ENCODE data around the gene SRGAP1. TPM values are rescaled to one million over a fixed set of nuclear protein-coding genes. Genes with fewer than 3 reads are reported as not detected.

The SRGAP1 gene
- polyA plus RNA-seq, 1 donor from 2014 or later, result 4.8 TPM

DNA sequence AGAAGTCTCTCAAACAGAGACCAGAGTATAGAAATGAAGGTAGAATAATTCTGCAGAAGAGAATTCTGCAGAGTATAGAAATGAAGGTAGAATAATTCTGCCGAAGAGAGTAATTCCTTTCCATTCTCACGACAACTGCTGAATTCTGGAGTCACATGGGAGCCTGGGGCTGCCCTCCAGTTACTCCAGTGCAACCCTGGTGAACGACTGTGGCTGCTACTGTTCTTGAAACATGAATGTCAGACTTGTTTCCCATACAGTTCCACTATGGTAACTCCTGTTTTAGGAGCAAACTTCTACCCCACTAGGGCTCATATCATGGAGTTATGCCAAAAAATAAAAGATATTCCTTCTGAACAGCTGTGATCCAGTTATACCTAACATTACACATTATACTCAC, 213.2 kb downstream of the SRGAP1 start:
- Histone ChIP-seq H3K9me3 (ENCODE audit: low read length) (no peaks in the 10 kb centered on the region), H3K36me3 (ENCODE audit: insufficient read depth, low read length) (peaks cover 8% of the 10 kb centered on the region), H3K27me3 (ENCODE audit: insufficient read depth, low read depth, low read length) (no peaks in the 10 kb centered on the region), H2AFZ (ENCODE audit: low read depth, low read length) (no peak overlapping the region), H3K27ac (ENCODE audit: low read length) (peak overlapping the region; percentile 68), H3K4me2 (ENCODE audit: low read length) (no peak overlapping the region), H3F3A (ENCODE audit: insufficient read depth, low read length, poor library complexity, severe bottlenecking) (no peaks in the 10 kb centered on the region), H3K9me2 (ENCODE audit: insufficient read depth, low read length) (no peaks in the 10 kb centered on the region), H4K20me1 (ENCODE audit: insufficient read depth) (no peaks in the 10 kb centered on the region), H3K9ac (ENCODE audit: low read length) (no peak overlapping the region), H3K79me2 (replicated peaks; ENCODE audit: insufficient read depth, low read length) (no peaks in the 10 kb centered on the region), H3K4me3 (ENCODE audit: low read length) (peak overlapping the region; percentile 12)
- TF ChIP-seq RAD21 (conservative IDR thresholded peaks at IDR 0.05) (no peak), EZH2 (IDR thresholded peaks at IDR 0.05; ENCODE audit: borderline replicate concordance, insufficient read depth, low read length, poor library complexity, severe bottlenecking) (no peak), SMC3 (conservative IDR thresholded peaks at IDR 0.05; ENCODE audit: poor library complexity) (no peak), EP300 (conservative IDR thresholded peaks at IDR 0.05; ENCODE audit: poor library complexity, severe bottlenecking) (no peak), TAF1 (IDR thresholded peaks at IDR 0.05; ENCODE audit: low read depth) (no peak), POLR2AphosphoS5 (IDR thresholded peaks at IDR 0.05) (no peak), MXI1 (conservative IDR thresholded peaks at IDR 0.05; ENCODE audit: poor library complexity, severe bottlenecking) (no peak)
- TF ChIP-seq, protein P1, sequence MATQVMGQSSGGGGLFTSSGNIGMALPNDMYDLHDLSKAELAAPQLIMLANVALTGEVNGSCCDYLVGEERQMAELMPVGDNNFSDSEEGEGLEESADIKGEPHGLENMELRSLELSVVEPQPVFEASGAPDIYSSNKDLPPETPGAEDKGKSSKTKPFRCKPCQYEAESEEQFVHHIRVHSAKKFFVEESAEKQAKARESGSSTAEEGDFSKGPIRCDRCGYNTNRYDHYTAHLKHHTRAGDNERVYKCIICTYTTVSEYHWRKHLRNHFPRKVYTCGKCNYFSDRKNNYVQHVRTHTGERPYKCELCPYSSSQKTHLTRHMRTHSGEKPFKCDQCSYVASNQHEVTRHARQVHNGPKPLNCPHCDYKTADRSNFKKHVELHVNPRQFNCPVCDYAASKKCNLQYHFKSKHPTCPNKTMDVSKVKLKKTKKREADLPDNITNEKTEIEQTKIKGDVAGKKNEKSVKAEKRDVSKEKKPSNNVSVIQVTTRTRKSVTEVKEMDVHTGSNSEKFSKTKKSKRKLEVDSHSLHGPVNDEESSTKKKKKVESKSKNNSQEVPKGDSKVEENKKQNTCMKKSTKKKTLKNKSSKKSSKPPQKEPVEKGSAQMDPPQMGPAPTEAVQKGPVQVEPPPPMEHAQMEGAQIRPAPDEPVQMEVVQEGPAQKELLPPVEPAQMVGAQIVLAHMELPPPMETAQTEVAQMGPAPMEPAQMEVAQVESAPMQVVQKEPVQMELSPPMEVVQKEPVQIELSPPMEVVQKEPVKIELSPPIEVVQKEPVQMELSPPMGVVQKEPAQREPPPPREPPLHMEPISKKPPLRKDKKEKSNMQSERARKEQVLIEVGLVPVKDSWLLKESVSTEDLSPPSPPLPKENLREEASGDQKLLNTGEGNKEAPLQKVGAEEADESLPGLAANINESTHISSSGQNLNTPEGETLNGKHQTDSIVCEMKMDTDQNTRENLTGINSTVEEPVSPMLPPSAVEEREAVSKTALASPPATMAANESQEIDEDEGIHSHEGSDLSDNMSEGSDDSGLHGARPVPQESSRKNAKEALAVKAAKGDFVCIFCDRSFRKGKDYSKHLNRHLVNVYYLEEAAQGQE (IDR thresholded peaks at IDR 0.05; ENCODE audit: borderline replicate concordance), result no peak
- TF ChIP-seq, protein P2, sequence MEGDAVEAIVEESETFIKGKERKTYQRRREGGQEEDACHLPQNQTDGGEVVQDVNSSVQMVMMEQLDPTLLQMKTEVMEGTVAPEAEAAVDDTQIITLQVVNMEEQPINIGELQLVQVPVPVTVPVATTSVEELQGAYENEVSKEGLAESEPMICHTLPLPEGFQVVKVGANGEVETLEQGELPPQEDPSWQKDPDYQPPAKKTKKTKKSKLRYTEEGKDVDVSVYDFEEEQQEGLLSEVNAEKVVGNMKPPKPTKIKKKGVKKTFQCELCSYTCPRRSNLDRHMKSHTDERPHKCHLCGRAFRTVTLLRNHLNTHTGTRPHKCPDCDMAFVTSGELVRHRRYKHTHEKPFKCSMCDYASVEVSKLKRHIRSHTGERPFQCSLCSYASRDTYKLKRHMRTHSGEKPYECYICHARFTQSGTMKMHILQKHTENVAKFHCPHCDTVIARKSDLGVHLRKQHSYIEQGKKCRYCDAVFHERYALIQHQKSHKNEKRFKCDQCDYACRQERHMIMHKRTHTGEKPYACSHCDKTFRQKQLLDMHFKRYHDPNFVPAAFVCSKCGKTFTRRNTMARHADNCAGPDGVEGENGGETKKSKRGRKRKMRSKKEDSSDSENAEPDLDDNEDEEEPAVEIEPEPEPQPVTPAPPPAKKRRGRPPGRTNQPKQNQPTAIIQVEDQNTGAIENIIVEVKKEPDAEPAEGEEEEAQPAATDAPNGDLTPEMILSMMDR (IDR thresholded peaks at IDR 0.05; ENCODE audit: poor library complexity, severe bottlenecking), result no peak

- H3K9me2 ChIP-seq (ENCODE audit: insufficient read depth, low read length), result no peaks in the 10 kb centered on the region
- H3K4me2 ChIP-seq (ENCODE audit: low read length), result peak overlapping the region; percentile 50
- peak overlapping the region; percentile 20 for H3K9ac ChIP-seq (ENCODE audit: low read length)
- H2AFZ ChIP-seq (ENCODE audit: low read depth, low read length), result no peak overlapping the region
- no peak for TF ChIP-seq MXI1 (conservative IDR thresholded peaks at IDR 0.05; ENCODE audit: poor library complexity, severe bottlenecking)
- TF ChIP-seq, protein P2 (IDR thresholded peaks at IDR 0.05; ENCODE audit: poor library complexity, severe bottlenecking), result no peak
- peak; percentile 57 for TF ChIP-seq EP300 (conservative IDR thresholded peaks at IDR 0.05; ENCODE audit: poor library complexity, severe bottlenecking)
- TF ChIP-seq, protein P1 (IDR thresholded peaks at IDR 0.05; ENCODE audit: borderline replicate concordance), result peak; percentile 30
- no peak for TF ChIP-seq RAD21 (conservative IDR thresholded peaks at IDR 0.05)
- H3F3A ChIP-seq (ENCODE audit: insufficient read depth, low read length, poor library complexity, severe bottlenecking), result no peaks in the 10 kb centered on the region
- no peaks in the 10 kb centered on the region for H4K20me1 ChIP-seq (ENCODE audit: insufficient read depth)
- no peaks in the 10 kb centered on the region for H3K79me2 ChIP-seq (replicated peaks; ENCODE audit: insufficient read depth, low read length)
- H3K27ac ChIP-seq (ENCODE audit: low read length), result peak overlapping the region; percentile 68
- H3K27me3 ChIP-seq (ENCODE audit: insufficient read depth, low read depth, low read length), result no peaks in the 10 kb centered on the region
- H3K4me3 ChIP-seq (ENCODE audit: low read length), result peak overlapping the region; percentile 12
- H3K36me3 ChIP-seq (ENCODE audit: insufficient read depth, low read length), result peaks cover 8% of the 10 kb centered on the region
- no peaks in the 10 kb centered on the region for H3K9me3 ChIP-seq (ENCODE audit: low read length)
Measured at GRCh38 chr12:64058541-64059265, 214.2 kb downstream of the SRGAP1 start.

Data from neural cell (in vitro differentiated cells).